Stimulated activated CD8-positive, alpha-beta memory T cell treated with anti-CD3 and anti-CD28 coated beads, Interleukin-7, amount 100 ng/mL, for 48 hours (primary cell): ENCODE measurements around the gene TEX10.

ENCODE experiments used
- DNase-seq, 2 donors: peaks; one replicate each; pipeline ENCODE4 v3.0.0-alpha.2; 2020; ENCODE audit warnings: low read depth in 1 of 2; ENCODE audit errors: extremely low read depth in 1 of 2

TEX10 gene

GRCh38 chr9:100286257-100286656, 66.5 kb downstream of the TEX10 start:
- DNase-seq: no peak

GRCh38 chr9:100285601-100286000, 67.1 kb downstream of the TEX10 start:
- no peak for DNase-seq

GRCh38 chr9:100285080-100285479, 67.7 kb downstream of the TEX10 start:
- no peak for DNase-seq

GRCh38 chr9:100284247-100284646, 68.5 kb downstream of the TEX10 start:
- DNase-seq: no peak

GRCh38 chr9:100282388-100282719, 70.4 kb downstream of the TEX10 start:
- DNase-seq: no peak

- no peak for DNase-seq
Observed at GRCh38 chr9:100281676-100282387, 70.9 kb downstream of the TEX10 start.

GRCh38 chr9:100281066-100281465, 71.7 kb downstream of the TEX10 start:
- no peak for DNase-seq

GRCh38 chr9:100277166-100277979, 75.4 kb downstream of the TEX10 start:
- no peak for DNase-seq

GRCh38 chr9:100269656-100270055, 83.1 kb downstream of the TEX10 start:
- no peak for DNase-seq

GRCh38 chr9:100268271-100268670, 84.5 kb downstream of the TEX10 start:
- no peak for DNase-seq

GRCh38 chr9:100267211-100267610, 85.5 kb downstream of the TEX10 start:
- no peak for DNase-seq
